Measurements from ENCODE around the gene LAMP2.

LAMP2 gene

GRCh38 chrX:120468825-120469525 is at the start of gene LAMP2:
TSS of gene LAMP2 (minus strand) at chrX:120469296. CDS start at chrX:120469169, 127 bp downstream.
- ChIA-PET POLR2A (interaction anchor here (0.6 to 0.9 kb wide), 2 partner anchors 9 to 17 kb away, joined by 3 to 10 read pairs; no protein-coding TSS in a partner anchor), CTCF (interaction anchor here (0.6 kb wide), 1 partner anchor 16 kb away, joined by 4 read pairs; no protein-coding TSS in a partner anchor)
- TF ChIP-seq FOXM1 (IDR thresholded peaks at IDR 0.05; ENCODE audit: borderline replicate concordance) (no peak), ELF4 (IDR thresholded peaks at IDR 0.05) (peak; percentile 24; the same call in 1 of the 2 replicates), LEF1 (IDR thresholded peaks at IDR 0.05; ENCODE audit: borderline replicate concordance) (no peak), ZNF384 (IDR thresholded peaks at IDR 0.05) (peak; percentile 80), HDGF (IDR thresholded peaks at IDR 0.05; ENCODE audit: borderline replicate concordance) (no peak)
- peak; percentile 92 for DNase-seq (ENCODE audit: extremely low spot score)

- no peak for DNase-seq (ENCODE audit: extremely low spot score)
- TF ChIP-seq ZNF384 (IDR thresholded peaks at IDR 0.05) (no peak), CTBP1 (IDR thresholded peaks at IDR 0.05; ENCODE audit: borderline replicate concordance) (no peak), SP1 (IDR thresholded peaks at IDR 0.05) (no peak), FOXA1 (IDR thresholded peaks at IDR 0.05) (no peak)
- ChIA-PET POLR2A (no interaction called here), CTCF (no interaction called here)
Observed at GRCh38 chrX:120517936-120518335, 48.8 kb upstream of the LAMP2 start.

GRCh38 chrX:120514236-120514635 is 45.1 kb upstream of the LAMP2 start:
- CTCF ChIA-PET = interaction anchor here (0.7 kb wide), 1 partner anchor 300 kb away, joined by 3 read pairs; no protein-coding TSS in a partner anchor
- DNase-seq (ENCODE audit: extremely low spot score) = peak; percentile 51

GRCh38 chrX:120512627-120513026 is 43.5 kb upstream of the LAMP2 start:
- ChIA-PET CTCF (no interaction called here), POLR2A (no interaction called here)
- TF ChIP-seq BHLHE40 (IDR thresholded peaks at IDR 0.05; ENCODE audit: borderline replicate concordance) (no peak), SUZ12 (IDR thresholded peaks at IDR 0.05) (no peak), L3MBTL2 (conservative IDR thresholded peaks at IDR 0.05) (no peak), TARDBP (IDR thresholded peaks at IDR 0.05) (no peak), NFRKB (IDR thresholded peaks at IDR 0.05) (no peak), FOXM1 (IDR thresholded peaks at IDR 0.05; ENCODE audit: borderline replicate concordance) (no peak), PKNOX1 (IDR thresholded peaks at IDR 0.05) (no peak), FOXA1 (IDR thresholded peaks at IDR 0.05) (no peak), HDGF (IDR thresholded peaks at IDR 0.05; ENCODE audit: borderline replicate concordance) (no peak), CTBP1 (IDR thresholded peaks at IDR 0.05; ENCODE audit: borderline replicate concordance) (no peak), LEF1 (IDR thresholded peaks at IDR 0.05; ENCODE audit: borderline replicate concordance) (no peak), ARNT (IDR thresholded peaks at IDR 0.05) (no peak), SP1 (IDR thresholded peaks at IDR 0.05) (no peak), FOXK2 (IDR thresholded peaks at IDR 0.05) (no peak), ELF4 (IDR thresholded peaks at IDR 0.05) (no peak), ZNF384 (IDR thresholded peaks at IDR 0.05) (no peak)
- DNase-seq (ENCODE audit: extremely low spot score) = no peak

More at GRCh38 chrX:120514236-120514635, 45.1 kb upstream of the LAMP2 start:
- TF ChIP-seq ELF4 (IDR thresholded peaks at IDR 0.05) (no peak), LEF1 (IDR thresholded peaks at IDR 0.05; ENCODE audit: borderline replicate concordance) (no peak), ARNT (IDR thresholded peaks at IDR 0.05) (no peak), BHLHE40 (IDR thresholded peaks at IDR 0.05; ENCODE audit: borderline replicate concordance) (no peak), SP1 (IDR thresholded peaks at IDR 0.05) (no peak), ZNF384 (IDR thresholded peaks at IDR 0.05) (no peak), NFRKB (IDR thresholded peaks at IDR 0.05) (no peak), FOXA1 (IDR thresholded peaks at IDR 0.05) (no peak), SUZ12 (IDR thresholded peaks at IDR 0.05) (no peak), FOXK2 (IDR thresholded peaks at IDR 0.05) (no peak)
- POLR2A ChIA-PET = no interaction called here

GRCh38 chrX:120512222-120512621 is 43.1 kb upstream of the LAMP2 start:
- no peak for DNase-seq (ENCODE audit: extremely low spot score)
- POLR2A ChIA-PET = no interaction called here
- no peak for TF ChIP-seq SUZ12 (IDR thresholded peaks at IDR 0.05)
- TF ChIP-seq SP1 (IDR thresholded peaks at IDR 0.05) = no peak
- no peak for TF ChIP-seq FOXK2 (IDR thresholded peaks at IDR 0.05)
- no peak for TF ChIP-seq ELF4 (IDR thresholded peaks at IDR 0.05)
- TF ChIP-seq ARNT (IDR thresholded peaks at IDR 0.05) = no peak
- TF ChIP-seq FOXA1 (IDR thresholded peaks at IDR 0.05) = no peak
- no peak for TF ChIP-seq HDGF (IDR thresholded peaks at IDR 0.05; ENCODE audit: borderline replicate concordance)
- TF ChIP-seq L3MBTL2 (conservative IDR thresholded peaks at IDR 0.05) = no peak
- no peak for TF ChIP-seq LEF1 (IDR thresholded peaks at IDR 0.05; ENCODE audit: borderline replicate concordance)
- no peak for TF ChIP-seq FOXM1 (IDR thresholded peaks at IDR 0.05; ENCODE audit: borderline replicate concordance)
- TF ChIP-seq TARDBP (IDR thresholded peaks at IDR 0.05) = no peak
- no peak for TF ChIP-seq NFRKB (IDR thresholded peaks at IDR 0.05)
- TF ChIP-seq BHLHE40 (IDR thresholded peaks at IDR 0.05; ENCODE audit: borderline replicate concordance) = no peak
- CTCF ChIA-PET = no interaction called here

GRCh38 chrX:120504569-120504968 is 35.5 kb upstream of the LAMP2 start:
- no peak for DNase-seq (ENCODE audit: extremely low spot score)
- TF ChIP-seq ARNT (IDR thresholded peaks at IDR 0.05) = no peak
- no peak for TF ChIP-seq LEF1 (IDR thresholded peaks at IDR 0.05; ENCODE audit: borderline replicate concordance)
- TF ChIP-seq FOXA1 (IDR thresholded peaks at IDR 0.05) = no peak
- no peak for TF ChIP-seq SP1 (IDR thresholded peaks at IDR 0.05)
- TF ChIP-seq CTBP1 (IDR thresholded peaks at IDR 0.05; ENCODE audit: borderline replicate concordance) = no peak
- TF ChIP-seq FOXM1 (IDR thresholded peaks at IDR 0.05; ENCODE audit: borderline replicate concordance) = no peak
- no peak for TF ChIP-seq FOXK2 (IDR thresholded peaks at IDR 0.05)
- no peak for TF ChIP-seq BHLHE40 (IDR thresholded peaks at IDR 0.05; ENCODE audit: borderline replicate concordance)
- no peak for TF ChIP-seq L3MBTL2 (conservative IDR thresholded peaks at IDR 0.05)
- TF ChIP-seq ELF4 (IDR thresholded peaks at IDR 0.05) = no peak
- no peak for TF ChIP-seq TARDBP (IDR thresholded peaks at IDR 0.05)
- TF ChIP-seq PKNOX1 (IDR thresholded peaks at IDR 0.05) = no peak
- TF ChIP-seq ZNF384 (IDR thresholded peaks at IDR 0.05) = no peak
- no peak for TF ChIP-seq SUZ12 (IDR thresholded peaks at IDR 0.05)
- no peak for TF ChIP-seq NFRKB (IDR thresholded peaks at IDR 0.05)
- ChIA-PET POLR2A (no interaction called here), CTCF (no interaction called here)
